IPS DF 6.9 (cell line): ENCODE results near the gene RABL3.
A peak's percentile ranks its signal among the peaks of the same experiment; 100 is the strongest.
"Not testable (repeated sequence)": the region's sequence is repeated elsewhere in the genome, so short reads cannot be mapped to it uniquely, and the experiment has no call there.

Experiments used
- DNase-seq: peaks from one replicate; pipeline ENCODE4 v3.0.0-alpha.2; 2013; ENCODE audit warnings: low read depth, low spot score
- H3K27ac ChIP-seq: one replicate; pipeline ENCODE4 v1.5.1; 2013; ENCODE audit warnings: low read length, control low read depth
- H3K27me3 ChIP-seq: 2 replicates; pipeline ENCODE4 v1.6.1; 2013; ENCODE audit warnings: mild to moderate bottlenecking, low read length; ENCODE audit not compliant: control insufficient read depth, insufficient read depth
- H3K36me3 ChIP-seq: 2 replicates; pipeline ENCODE4 v1.6.1; 2013; ENCODE audit warnings: low read length; ENCODE audit not compliant: control insufficient read depth, insufficient read depth
- H3K4me1 ChIP-seq: 2 replicates; pipeline ENCODE4 v1.6.1; 2013; ENCODE audit warnings: low read length; ENCODE audit not compliant: control insufficient read depth, insufficient read depth
- H3K4me3 ChIP-seq: 2 replicates; pipeline ENCODE4 v1.5.1; 2013; ENCODE audit warnings: mild to moderate bottlenecking, low read length
- H3K9me3 ChIP-seq: 2 replicates; pipeline ENCODE4 v1.6.1; 2013; ENCODE audit warnings: low read length, inconsistent platforms; ENCODE audit not compliant: control insufficient read depth, insufficient read depth
- WGBS: extraction: QIAGEN DNeasy Blood & Tissue Kit; methylation state at CpG from one replicate; pipeline ENCODE4 v1.1.7; 2013; ENCODE audit warnings: mixed read lengths, missing lambda C conversion rate; ENCODE audit not compliant: insufficient read length, insufficient coverage; 5-methylcytosine and 5-hydroxymethylcytosine counted together

Gene RABL3

DNA sequence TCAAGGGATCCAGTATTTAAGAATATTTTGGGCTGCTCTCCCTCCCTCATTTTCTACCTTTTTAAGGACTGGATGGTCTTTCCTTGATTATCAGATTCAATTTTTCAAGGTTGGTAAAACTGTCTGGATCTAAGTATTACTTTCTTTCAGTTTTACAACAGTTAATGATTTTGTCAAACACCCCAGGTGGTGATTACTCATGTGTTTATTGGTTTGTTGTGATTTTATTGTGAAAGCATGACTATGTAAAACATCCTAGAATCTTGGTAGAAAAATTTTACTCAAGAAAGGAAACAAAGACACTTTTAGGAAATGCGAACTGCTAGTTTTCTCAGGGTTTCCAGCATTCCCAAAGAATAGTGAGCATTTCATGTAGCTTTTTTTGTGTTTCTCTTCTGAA, 7.5 kb upstream of the RABL3 start:
- no peak for DNase-seq
- Histone ChIP-seq H3K9me3 (no peaks in the 10 kb centered on the region), H3K27me3 (no peaks in the 10 kb centered on the region), H3K27ac (no peak overlapping the region), H3K36me3 (0 out of 2 replicates have a peak, but pooled peaks cover 4% of the 10 kb centered on the region), H3K4me1 (no peaks in the 10 kb centered on the region), H3K4me3 (no peak overlapping the region)
- WGBS = no CpG with 5 or more reads among the region's 1 CpG

DNA sequence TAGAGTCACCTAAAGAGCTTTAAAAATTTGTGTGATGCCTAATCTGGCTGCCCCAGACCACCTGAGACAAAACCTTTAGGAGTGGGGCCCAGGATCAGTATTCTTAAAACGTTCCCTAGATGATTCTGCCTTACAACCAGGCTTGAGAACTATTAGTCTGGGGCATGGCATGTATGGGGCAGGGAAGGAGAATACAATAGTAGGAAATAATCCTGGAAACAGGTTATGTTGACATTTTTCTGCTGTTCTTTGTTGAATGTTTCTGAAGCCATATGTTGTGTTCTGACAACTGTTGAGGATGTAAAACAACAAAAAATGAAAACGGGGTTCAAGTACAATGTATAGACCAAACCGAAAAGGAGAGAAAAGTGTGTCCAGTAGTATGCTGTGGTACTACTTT, 3.1 kb upstream of the RABL3 start:
- Histone ChIP-seq H3K4me3 (no peak overlapping the region), H3K4me1 (0 out of 2 replicates have a peak, but pooled peaks cover 2% of the 10 kb centered on the region), H3K36me3 (0 out of 2 replicates have a peak, but pooled peaks cover under 1% of the 10 kb centered on the region), H3K27ac (no peak overlapping the region), H3K27me3 (no peaks in the 10 kb centered on the region), H3K9me3 (no peaks in the 10 kb centered on the region)
- no CpG with 5 or more reads among the region's 3 CpGs for WGBS
- DNase-seq = no peak

DNA sequence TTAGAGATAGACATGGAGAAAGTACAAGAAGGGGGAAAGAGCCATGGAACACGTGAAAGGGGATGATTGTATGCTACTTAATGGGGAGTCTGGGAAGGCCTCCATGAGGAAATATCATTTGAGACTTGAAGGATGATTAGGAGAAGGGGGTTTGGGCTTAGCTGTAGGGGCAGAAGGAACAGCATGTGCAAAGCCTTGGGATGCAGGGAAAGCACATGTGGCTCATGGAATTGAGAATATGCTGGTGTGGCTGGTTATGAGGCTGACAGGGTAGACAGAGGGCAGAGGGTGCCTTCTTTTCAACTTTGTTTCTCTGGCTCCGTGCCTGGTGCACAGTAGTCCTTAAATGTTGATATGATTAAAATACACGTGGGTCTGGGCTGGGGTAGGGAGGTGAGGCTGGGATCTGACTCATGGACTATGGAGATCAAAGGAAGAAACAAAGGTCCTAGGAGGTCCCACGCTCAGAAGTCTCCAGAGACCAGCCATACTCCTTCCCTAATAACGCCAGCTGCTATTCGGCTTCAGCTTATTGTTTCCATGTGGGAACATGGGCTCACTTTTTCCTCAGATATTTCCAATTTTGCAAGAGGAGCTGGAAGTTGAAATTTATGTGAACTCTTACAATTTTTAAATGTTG, 1.4 kb upstream of the RABL3 start:
- H3K36me3 ChIP-seq = no peaks in the 10 kb centered on the region
- H3K27ac ChIP-seq = no peak overlapping the region
- no CpG with 5 or more reads among the region's 6 CpGs for WGBS

DNA sequence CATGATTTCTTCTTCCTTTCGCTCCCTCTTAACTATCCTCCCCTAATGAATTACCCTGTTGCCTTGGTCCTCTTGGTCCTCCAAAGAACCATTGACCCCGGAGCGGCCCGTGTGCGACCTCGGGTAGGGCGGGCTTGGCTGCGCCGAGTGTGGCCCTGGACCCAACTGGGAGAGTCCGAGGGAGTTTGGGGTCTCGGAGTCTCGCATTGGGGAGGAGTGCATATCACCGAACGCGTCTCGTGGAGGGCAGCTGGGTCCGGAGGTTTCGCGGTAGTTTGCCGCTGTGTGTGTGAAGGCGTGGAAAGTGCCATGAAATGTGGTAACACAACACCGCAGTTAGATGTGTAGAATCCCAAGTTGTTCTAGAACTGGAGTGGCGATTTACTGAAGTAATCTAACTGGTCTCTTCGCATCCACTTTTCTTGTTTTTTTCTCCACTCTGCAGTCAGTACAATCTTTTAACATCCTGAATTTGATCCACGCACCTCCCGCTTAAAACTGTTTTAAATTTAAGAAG, 591 bp upstream of the RABL3 start:
- no CpG with 5 or more reads among the region's 26 CpGs for WGBS
- Histone ChIP-seq H3K27me3 (no peaks in the 10 kb centered on the region), H3K4me3 (peak overlapping the region; percentile 88), H3K36me3 (no peaks in the 10 kb centered on the region), H3K4me1 (0 out of 2 replicates have a peak, but pooled peaks cover 2% of the 10 kb centered on the region), H3K27ac (no peak overlapping the region), H3K9me3 (no peaks in the 10 kb centered on the region)
- no peak for DNase-seq

More for the DNA sequence above, 1.4 kb upstream of the RABL3 start:
- no peaks in the 10 kb centered on the region for H3K9me3 ChIP-seq
- peak overlapping the region; percentile 88; the same call in 1 of the 2 replicates for H3K4me3 ChIP-seq
- DNase-seq = no peak
- H3K27me3 ChIP-seq = no peaks in the 10 kb centered on the region
- H3K4me1 ChIP-seq = 0 out of 2 replicates have a peak, but pooled peaks cover 2% of the 10 kb centered on the region

DNA sequence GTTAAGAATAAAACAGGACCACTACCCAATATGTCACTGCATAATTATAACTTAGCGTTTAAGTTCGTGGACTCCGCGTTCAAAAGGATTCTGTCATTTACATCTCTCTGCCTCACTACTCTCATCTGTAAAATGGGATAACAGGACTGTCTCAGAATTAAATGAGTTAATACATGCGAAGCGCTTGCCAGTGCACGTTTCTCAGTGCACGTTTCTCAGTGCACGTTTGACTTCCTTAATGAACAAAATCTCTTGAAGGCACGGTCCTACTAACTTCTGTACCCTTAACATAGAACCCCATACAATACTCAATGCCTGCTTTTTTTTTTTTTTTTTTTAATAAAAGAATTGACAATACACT, 499 bp downstream of the RABL3 start:
- no peaks in the 10 kb centered on the region for H3K36me3 ChIP-seq
- no CpG with 5 or more reads among the region's 10 CpGs for WGBS

DNA sequence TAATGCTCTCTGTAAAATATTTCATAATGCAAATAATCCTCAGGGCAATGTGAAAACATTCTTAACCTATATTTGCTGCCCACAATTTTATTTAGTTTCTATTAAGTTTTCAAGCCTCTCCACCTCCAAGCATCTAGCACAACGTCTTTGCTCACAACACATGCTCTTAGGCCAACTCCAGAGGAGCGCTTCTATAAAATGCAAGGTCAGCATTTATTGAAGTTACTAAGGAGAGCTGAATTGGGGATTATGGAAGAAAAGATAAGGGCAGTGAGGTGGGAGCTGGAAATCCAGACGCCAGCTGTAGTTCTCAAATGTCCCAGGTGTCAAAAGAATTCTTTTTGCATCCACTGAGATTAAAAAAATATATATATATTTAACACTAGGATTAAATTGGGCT, 996 bp downstream of the RABL3 start:
- H3K4me1 ChIP-seq = 0 out of 2 replicates have a peak, but pooled peaks cover 2% of the 10 kb centered on the region
- H3K27me3 ChIP-seq = no peaks in the 10 kb centered on the region
- H3K27ac ChIP-seq = no peak overlapping the region
- no peak overlapping the region for H3K4me3 ChIP-seq
- no peaks in the 10 kb centered on the region for H3K36me3 ChIP-seq
- WGBS = no CpG with 5 or more reads among the region's 3 CpGs
- H3K9me3 ChIP-seq = 0 out of 2 replicates have a peak, but pooled peaks cover 2% of the 10 kb centered on the region
- no peak for DNase-seq

More for the DNA sequence above, 499 bp downstream of the RABL3 start:
- Histone ChIP-seq H3K4me1 (0 out of 2 replicates have a peak, but pooled peaks cover 2% of the 10 kb centered on the region), H3K4me3 (peak overlapping the region; percentile 88; the same call in 1 of the 2 replicates), H3K27ac (no peak overlapping the region), H3K9me3 (0 out of 2 replicates have a peak, but pooled peaks cover 2% of the 10 kb centered on the region), H3K27me3 (no peaks in the 10 kb centered on the region)
- no peak for DNase-seq

DNA sequence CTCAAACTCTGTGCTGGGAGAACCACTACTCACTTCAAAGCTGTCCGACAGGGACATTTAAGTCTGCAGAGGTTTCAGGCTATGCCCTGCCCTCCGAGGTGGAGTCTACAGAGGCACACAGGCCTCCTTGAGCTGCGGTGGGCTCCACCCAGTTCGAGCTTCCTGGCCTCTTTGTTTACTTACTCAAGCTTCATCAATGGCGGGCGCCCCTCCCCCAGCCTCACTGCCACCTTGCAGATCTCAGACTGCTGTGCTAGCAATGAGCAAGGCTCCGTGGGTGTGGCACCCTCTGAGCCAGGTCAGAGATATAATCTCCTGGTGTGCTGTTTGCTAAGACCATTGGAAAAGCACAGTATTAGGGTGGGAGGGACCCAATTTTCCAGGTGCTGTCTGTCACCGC, 4.3 kb downstream of the RABL3 start:
- not testable (repeated sequence) for H3K27me3 ChIP-seq, H3K4me1 ChIP-seq, H3K4me3 ChIP-seq, H3K36me3 ChIP-seq, DNase-seq, H3K27ac ChIP-seq, H3K9me3 ChIP-seq
- WGBS = no CpG with 5 or more reads among the region's 8 CpGs

DNA sequence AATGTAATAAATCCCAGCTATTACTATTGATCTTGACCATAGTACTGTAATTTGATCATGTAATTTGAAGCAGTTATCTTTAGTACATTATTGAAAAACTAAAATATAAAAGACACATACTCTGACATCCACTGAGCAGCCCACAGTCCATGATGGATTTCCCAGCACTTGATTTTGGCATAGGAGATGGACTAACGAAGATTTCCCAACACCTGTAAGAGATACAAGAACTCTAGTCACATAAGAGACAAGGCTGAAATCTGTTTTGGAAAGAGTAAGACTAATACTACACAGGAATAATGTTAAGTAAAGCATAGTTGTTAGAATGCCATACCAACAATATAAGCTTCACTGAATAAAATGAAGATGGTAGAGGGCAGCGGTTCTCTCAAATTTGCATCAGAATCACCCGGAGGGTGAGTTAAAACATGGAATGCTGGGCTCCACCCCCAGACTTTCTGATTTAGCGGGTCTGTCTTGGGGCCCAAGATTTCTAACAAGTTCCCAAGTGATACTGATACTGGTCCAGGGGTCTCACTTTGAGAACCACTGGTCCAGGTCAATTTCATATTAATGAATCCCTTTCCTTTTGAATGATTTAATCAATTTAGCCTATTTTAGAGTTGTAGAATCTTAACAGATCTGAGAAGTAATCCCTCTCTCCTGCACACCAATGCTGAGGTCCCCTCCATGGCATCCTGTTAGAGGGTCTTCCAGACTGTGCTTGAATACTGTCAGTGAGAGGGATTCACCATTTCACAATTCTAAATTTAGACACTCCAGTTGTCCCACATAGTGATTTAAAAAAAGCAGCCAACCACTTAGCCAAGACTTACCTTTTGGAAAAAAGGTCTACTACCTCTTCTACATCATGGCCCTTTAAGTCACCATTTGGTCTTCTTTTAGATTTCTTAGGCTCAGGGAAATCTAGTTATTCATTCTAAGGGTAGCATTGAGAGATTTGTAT, 11.5 kb downstream of the RABL3 start:
- Histone ChIP-seq H3K4me3 (no peak overlapping the region), H3K36me3 (no peaks in the 10 kb centered on the region), H3K27me3 (no peaks in the 10 kb centered on the region), H3K9me3 (no peaks in the 10 kb centered on the region), H3K27ac (no peak overlapping the region), H3K4me1 (no peaks in the 10 kb centered on the region)
- no CpG with 5 or more reads among the region's 4 CpGs for WGBS
- DNase-seq = no peak

DNA sequence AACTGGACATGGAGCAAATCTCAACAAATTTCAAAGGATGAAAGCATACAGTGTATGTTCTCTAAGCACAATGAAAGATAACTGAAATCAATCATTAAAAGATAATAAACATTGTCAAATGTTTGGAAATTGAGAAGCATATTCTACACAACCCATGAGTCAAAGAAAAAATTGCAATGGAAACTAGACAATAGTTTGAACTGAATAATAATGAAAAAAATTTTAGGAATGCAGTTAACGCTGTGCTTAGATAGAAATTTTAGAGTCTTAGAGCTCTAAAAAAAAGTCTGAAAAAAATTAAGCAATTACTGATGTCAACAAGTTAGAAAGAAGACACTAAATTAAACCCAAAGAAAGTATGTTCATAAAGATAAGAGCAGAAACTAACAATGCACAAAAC, 15.5 kb downstream of the RABL3 start:
- Histone ChIP-seq H3K4me1 (no peaks in the 10 kb centered on the region), H3K27me3 (no peaks in the 10 kb centered on the region), H3K4me3 (no peak overlapping the region), H3K27ac (no peak overlapping the region), H3K36me3 (no peaks in the 10 kb centered on the region), H3K9me3 (no peaks in the 10 kb centered on the region)
- WGBS = no CpG with 5 or more reads among the region's 1 CpG
- no peak for DNase-seq

DNA sequence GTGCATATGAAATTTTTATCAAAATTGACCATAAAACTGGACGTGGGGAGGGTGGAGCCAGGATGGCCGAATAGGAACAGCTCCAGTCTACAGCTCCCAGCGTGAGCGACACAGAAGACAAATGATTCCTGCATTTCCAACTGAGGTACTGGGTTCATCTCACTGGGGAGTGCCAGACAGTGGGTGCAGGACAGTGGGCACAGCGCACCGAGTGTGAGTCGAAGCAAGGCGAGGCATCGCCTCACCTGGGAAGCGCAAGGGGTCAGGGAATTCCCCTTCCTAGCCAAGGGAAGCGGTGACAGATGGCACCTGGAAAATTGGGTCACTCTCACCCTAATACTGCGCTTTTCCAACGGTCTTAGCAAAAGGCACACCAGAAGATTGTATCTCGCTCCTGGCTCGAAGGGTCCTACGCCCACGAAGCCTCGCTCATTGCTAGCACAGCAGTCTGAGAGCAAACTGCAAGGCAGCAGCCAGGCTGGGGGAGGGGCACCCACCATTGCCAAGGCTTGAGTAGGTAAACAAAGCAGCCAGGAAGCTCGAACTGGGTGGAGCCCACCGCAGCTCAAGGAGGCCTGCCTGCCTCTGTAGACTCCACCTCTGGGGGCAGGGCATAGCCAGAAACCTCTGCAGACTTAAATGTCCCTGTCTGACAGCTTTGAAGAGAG, 23.0 kb downstream of the RABL3 start:
- no CpG with 5 or more reads among the region's 20 CpGs for WGBS
- H3K36me3 ChIP-seq, H3K27ac ChIP-seq, H3K27me3 ChIP-seq, H3K4me1 ChIP-seq, H3K9me3 ChIP-seq, DNase-seq: not testable (repeated sequence)
- peak overlapping the region; percentile 52; the same call in 1 of the 2 replicates for H3K4me3 ChIP-seq
